Epithelial cell of esophagus (primary cell): ENCODE results near the gene PLXNA4.

Source experiments
- DNase-seq: peaks from one replicate; pipeline ENCODE4 v3.0.0; 2010; ENCODE audit warnings: low read depth
- H3K4me3 ChIP-seq: 2 replicates; pipeline ENCODE4 v1.5.1; 2011; ENCODE audit warnings: mild to moderate bottlenecking, low read length, control low read depth
- TF ChIP-seq, protein P1 (sequence below): IDR thresholded peaks from 2 replicates; pipeline ENCODE4 v1.5.1; 2011; ENCODE audit warnings: low read depth, mild to moderate bottlenecking, low read length, control low read depth, inconsistent platforms; ENCODE audit not compliant: insufficient read depth; ENCODE audit errors: missing control alignments

The PLXNA4 gene

GRCh38 chr7:132328047-132328620, 248.1 kb downstream of the PLXNA4 start:
- H3K4me3 ChIP-seq, result no peak overlapping the region
- DNase-seq, result no peak
- TF ChIP-seq, protein P1, sequence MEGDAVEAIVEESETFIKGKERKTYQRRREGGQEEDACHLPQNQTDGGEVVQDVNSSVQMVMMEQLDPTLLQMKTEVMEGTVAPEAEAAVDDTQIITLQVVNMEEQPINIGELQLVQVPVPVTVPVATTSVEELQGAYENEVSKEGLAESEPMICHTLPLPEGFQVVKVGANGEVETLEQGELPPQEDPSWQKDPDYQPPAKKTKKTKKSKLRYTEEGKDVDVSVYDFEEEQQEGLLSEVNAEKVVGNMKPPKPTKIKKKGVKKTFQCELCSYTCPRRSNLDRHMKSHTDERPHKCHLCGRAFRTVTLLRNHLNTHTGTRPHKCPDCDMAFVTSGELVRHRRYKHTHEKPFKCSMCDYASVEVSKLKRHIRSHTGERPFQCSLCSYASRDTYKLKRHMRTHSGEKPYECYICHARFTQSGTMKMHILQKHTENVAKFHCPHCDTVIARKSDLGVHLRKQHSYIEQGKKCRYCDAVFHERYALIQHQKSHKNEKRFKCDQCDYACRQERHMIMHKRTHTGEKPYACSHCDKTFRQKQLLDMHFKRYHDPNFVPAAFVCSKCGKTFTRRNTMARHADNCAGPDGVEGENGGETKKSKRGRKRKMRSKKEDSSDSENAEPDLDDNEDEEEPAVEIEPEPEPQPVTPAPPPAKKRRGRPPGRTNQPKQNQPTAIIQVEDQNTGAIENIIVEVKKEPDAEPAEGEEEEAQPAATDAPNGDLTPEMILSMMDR, result no peak

- no peak for DNase-seq
- no peak overlapping the region for H3K4me3 ChIP-seq
- TF ChIP-seq, protein P1, result no peak
These were observed 249.2 kb downstream of the PLXNA4 start for GRCh38 chr7:132326878-132327589.

DNA sequence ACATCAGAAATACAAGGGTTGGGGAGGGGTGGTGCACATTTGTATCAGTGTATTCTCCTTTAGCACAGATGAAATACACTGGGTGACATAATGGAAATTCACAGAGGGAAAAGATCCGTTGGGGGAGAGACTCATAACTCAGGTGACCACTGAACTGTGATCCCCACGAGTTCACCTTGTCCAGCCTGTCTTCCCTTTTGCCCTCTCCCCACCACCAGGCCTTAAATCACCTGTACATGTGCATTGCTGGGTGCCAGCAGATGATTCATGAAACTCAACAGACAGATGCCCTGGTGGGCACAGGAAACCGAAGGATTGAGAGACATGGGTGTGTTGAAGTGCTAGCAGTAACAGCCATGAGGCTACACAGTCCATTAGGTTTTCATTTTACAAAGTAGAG, 253.3 kb downstream of the PLXNA4 start:
- TF ChIP-seq, protein P1, result no peak

GRCh38 chr7:132321387-132321786, 254.9 kb downstream of the PLXNA4 start:
- H3K4me3 ChIP-seq, result no peak overlapping the region
- TF ChIP-seq, protein P1, result peak; percentile 3
- DNase-seq, result no peak

More for the DNA sequence above, 253.3 kb downstream of the PLXNA4 start:
- H3K4me3 ChIP-seq, result no peak overlapping the region
- no peak for DNase-seq

GRCh38 chr7:132319481-132319880, 256.8 kb downstream of the PLXNA4 start:
- H3K4me3 ChIP-seq, result no peak overlapping the region
- TF ChIP-seq, protein P1, result no peak
- DNase-seq, result no peak

- DNase-seq, result peak; percentile 83
- H3K4me3 ChIP-seq, result no peak overlapping the region
- TF ChIP-seq, protein P1, result peak; percentile 88
These were observed 257.6 kb downstream of the PLXNA4 start for GRCh38 chr7:132318352-132319318.
